HG02885 (cell line): Measurements from ENCODE around the gene CPOX.
A peak's percentile ranks its signal among the peaks of the same experiment; 100 is the strongest.
"Not testable (repeated sequence)": the region's sequence is repeated elsewhere in the genome, so short reads cannot be mapped to it uniquely, and the experiment has no call there.

Experiments used
- ATAC-seq: cut with Tn5 transposase; IDR thresholded peaks from one replicate; pipeline ENCODE4 v1.9.1; 2021; ENCODE audit warnings: mild to moderate bottlenecking; ENCODE audit not compliant: unreplicated experiment, poor library complexity

The CPOX gene

DNA sequence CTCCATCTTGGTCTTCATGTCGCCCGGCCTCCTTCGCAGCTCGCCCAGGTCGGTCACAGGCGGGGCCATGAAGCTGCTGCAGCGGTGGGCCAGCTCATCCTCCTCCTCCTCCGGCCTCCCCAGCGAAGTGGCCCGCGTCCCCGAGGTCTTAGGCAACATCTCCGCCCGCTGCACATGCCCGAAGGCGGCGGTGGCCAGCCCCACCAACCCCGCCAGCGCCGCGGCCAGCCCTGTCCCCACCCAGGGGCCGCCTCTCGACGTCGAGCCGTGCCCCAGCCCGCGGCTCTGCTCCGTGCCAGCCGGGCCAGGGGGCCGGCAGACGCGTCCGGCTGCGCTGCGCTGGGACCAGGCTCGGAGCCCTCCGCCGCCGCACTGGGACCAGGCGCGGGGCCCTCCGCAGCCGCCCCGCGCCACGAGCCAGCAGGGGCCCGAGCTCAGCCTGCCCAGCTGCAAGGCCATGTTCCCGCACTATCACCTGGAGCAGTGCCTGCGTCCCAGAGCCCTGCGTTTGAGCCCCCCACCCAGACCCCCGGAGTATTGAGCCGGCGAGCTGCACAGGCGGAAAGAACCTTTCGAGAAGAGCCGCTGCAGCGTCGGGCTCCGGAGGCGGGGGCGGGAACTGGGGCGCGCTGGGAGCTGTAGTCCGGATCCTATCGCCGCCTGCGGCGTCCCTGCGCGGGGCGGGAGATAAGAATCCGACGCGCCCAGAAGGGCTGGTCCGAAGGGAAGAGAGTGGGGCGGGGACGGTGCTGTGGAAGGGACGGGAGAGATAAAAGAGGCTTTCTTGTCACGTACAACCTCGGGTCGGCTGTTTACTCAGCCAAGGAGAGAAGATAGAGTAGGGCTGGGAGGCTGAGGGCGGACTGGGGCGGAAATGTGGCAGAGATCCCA, at the start of gene CPOX:
TSS of gene CPOX (minus strand) at position 566 of the 891 bp plus-strand sequence. CDS start at position 459, 107 bp downstream.
- ATAC-seq, result peak; percentile 95

DNA sequence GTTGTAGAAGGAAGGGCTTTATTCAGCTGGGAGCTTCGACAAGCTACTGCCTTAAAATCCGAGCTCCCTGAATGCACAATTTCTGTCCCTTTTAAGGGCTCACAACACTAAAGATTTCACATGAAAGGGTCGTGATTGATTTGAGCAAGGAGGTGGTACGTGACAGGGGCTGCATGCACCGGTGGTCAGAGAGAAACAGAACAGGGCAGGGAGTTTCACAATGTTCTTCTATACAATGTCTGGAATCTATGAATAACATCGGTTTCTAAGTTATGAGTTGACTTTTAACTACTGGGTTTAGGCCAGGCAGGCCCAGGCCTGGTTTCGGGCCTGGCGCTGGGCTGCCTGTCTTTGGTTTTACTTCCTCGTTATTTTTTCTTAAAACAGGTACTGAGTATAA, 49.4 kb upstream of the CPOX start:
- not testable (repeated sequence) for ATAC-seq

DNA sequence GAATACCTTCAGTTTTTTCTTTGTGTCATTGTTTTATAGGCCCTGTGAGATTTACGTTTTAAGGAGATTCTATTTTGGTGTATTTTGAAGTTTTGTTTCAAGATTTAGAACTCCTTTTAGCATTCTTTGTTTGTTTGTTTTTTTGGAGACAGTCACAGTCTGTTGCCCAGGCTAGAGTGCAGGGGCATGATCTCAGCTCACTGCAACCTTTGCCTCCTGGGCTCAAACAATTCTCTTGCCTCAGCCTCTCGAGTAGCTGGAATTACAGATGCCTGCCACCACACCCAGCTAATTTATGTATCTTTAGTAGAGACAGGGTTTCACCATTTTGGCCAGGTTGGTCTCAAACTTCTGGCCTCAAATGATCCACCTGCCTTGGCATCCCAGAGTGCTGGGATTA, 48.3 kb upstream of the CPOX start:
- not testable (repeated sequence) for ATAC-seq

DNA sequence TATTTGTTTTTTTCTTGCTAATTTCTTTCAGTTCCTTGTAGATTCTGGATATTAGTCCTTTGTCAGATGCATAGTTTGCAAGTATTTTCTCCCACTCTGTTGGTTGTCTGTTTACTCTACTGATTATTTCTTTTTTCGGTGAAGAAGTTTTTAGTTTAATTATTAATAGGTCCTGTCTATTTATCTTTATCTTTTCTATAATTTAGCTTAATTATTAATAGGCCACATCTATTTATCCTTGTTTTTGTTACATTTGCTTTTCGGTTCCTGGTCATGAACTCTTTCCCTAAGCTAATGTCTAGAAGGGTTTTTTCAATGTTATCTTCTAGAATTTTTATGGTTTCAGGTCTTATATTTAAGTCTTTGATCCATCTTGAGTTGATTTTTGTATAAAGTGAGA, 45.1 kb upstream of the CPOX start:
- ATAC-seq, result not testable (repeated sequence)

DNA sequence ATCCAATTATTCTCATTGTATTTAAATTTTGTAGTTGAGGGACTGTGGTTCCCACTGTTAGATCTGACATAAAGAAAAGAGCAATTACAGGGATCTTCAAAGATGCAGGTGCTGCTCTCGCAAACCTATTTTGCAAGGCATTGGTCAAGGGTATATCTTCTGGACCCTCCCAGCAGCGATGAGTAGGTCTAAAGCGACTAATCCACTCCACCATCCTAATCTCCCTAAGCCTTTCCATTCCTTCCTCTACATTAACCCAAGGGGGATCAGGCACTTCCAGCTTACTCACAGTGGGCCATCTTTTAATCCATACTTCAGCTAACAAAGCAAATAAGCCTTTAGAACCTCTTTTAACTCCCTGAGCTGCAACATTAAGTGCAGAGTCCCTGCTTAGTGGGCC, 37.0 kb upstream of the CPOX start:
- ATAC-seq, result no peak

DNA sequence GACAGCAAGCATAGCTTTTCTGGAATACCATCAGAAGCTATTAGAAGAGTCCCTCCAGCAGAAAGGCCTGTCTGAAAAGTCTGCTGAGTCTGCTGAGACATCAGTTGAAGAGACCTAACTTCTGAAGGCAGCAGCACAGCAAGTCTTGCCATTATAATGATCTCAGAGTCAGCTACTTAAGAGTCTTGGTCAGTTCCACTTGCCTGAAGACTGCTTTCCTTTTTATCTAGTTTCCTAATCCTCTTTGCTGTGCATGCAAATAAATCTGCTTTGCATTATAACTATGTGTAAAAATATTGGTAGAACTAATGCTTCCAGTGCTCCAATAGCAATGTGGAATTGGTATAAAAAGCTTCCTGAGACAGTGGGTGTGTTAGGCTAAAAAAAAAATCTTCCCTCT, 34.9 kb upstream of the CPOX start:
- no peak for ATAC-seq

DNA sequence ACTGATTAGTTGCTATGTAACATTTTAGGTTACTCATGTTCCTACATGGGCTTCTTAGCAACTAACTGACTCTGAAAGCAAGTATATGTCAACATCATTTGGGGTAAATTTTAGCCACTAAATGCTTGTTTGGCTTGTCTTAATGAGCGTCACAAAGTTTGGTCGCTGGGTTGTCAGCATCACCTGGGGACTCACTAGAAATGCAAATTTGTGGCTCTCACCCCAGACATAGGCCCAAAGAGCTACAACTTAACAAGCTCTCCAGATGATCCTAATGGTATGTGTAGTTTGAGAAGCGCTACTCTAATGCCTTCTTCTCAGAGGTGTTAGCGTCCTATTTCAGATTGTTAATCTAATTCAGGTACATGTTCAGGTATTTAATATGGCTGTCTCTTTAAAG, 32.7 kb upstream of the CPOX start:
- ATAC-seq, result no peak

DNA sequence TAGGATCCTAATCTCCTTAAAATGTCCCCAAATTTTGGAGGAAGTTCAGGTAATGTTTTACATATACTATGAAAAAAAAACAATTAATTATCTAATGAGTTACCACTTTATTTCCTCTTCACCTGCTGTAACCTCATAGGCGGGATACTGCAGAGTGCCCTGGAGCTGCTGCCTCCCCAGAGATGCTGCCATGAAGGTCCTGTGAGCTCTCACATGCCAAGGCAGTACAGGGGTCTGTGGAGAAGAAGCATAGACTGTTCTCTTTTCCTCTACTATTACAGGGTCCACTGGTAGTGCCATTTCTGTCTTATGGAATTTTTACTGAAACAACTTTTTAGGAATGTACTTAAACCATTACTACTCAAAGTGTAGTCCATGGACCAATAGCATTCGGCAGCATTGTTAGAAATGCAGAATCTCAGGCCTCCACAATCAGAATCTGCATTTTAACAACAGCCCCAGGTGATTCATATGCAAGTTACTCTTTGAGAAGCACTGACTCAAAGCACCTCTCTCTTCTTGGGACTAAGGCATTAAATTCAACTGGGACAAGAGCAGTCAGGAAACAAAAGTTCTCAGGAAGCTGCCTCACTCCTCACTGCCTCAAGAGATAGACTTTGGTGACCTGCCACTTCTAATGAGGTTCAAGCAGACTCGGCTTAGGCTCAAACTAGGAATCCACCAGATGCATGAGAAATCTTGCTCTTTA, 30.3 kb upstream of the CPOX start:
- no peak for ATAC-seq

DNA sequence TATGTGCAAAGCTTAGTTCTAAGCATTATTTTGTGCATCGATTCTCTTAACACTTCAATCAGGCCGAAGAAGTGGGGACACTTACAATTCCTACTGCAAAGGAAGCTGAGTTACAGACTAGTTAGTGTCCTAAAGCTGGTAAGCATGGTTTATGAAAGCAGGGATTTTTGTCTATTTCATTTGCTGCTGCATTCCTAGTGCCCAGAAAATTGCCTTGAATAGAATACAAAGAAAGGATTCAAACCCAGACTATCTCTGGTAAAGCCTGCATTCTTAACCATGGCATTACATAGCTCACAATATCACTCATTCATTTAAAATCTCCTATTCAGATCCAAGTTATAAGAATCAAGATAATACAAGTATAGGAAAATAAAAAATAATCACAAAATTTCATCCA, 24.4 kb upstream of the CPOX start:
- no peak for ATAC-seq

DNA sequence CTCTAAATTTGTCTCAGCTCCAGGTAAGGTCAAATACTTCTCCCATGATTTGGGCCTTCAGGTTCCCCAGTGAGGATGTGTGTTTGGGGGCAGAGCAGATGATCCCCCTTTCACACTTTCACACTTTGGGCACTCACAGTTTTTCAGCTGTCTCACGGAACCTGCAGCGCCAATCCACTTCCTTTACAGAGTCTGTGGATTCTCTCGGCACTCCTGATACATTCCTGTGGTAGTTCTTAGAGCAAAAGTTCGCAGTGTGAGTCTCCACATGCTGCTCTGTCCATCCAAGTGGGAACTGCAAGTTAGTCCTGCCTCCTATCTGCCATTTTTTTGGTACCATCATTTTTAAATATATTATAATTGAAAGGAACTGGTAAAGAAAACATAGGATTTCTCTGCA, 20.2 kb upstream of the CPOX start:
- ATAC-seq, result no peak

DNA sequence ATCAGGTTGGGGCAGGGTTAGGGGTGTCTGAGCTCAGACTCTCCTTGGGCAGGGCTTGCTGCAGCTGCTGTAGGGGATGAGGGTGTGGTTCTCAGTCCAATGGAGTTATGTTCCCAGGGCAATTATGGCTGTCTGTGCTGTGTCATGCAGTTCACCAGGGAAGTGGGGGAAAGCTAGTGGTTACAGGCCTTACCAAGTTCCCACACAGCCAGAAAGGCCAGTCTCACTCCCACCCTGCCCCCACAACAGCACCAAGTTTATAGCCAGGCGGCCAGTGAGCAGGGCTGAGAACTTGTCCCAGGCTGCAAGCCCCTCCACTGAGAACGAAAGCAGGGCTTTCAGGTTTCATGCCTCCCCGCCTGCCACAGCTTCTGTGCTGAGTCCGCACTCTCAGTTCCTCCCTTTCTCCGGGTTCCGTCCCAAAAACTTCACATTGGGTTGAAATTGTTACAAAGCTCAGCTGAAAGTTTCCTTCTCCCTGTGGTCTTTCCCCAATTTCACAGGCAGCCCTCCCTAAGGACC, 19.6 kb upstream of the CPOX start:
- ATAC-seq, result peak; percentile 59

DNA sequence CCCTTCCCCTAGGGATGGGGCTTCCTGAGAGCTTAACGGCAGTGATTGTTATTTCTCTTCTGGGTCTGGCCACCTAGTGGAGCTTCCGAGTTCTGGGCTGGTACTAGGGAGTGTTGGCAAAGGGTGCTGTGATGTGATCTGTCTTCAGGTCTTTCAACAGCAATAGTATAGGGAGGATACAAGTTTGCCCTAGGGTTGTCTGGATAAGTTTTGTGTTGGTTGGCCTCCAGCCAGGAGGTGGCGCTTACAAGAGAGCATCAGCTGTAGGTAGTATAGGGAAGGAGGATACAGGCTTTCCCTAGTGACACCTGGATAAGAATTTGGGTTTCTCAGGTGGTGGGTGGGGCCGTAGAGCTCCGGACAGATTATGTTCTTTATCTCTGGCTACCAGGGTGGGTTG, 19.2 kb upstream of the CPOX start:
- ATAC-seq, result peak; percentile 58

DNA sequence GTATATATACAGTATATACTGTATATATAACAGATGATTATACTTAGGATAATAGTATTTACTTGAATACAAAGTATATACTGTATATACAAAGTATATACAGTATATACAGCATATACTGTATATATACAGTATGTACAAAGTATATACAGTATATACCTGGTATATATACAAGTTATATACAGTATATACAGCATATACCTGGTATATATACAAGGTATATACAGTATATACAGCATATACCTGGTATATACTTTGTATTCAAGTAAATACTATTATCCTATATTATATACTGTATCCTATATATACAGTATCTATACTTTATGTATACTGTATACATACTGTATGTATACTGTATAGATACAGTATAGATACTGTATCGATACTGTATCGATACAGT, 14.6 kb upstream of the CPOX start:
- ATAC-seq, result no peak

DNA sequence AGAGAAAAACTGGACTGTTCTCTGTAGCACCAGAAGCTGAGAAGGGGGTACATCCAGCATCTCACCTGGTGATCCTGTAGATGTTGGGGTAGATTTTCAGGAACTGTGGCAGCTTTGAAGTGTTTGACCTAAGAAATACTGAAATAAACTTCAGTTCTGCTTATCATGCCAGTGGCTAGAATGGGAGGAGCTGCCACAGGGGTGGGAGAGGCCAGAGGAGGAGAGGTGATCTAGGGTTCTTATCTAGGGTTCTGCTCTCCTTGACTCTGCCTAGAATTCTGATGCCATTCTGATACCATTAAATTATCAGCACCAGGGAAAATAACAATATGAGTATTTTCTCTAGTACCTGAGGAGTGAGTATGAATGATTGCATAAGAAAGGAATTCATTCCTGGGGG, 10.2 kb upstream of the CPOX start:
- ATAC-seq, result no peak

DNA sequence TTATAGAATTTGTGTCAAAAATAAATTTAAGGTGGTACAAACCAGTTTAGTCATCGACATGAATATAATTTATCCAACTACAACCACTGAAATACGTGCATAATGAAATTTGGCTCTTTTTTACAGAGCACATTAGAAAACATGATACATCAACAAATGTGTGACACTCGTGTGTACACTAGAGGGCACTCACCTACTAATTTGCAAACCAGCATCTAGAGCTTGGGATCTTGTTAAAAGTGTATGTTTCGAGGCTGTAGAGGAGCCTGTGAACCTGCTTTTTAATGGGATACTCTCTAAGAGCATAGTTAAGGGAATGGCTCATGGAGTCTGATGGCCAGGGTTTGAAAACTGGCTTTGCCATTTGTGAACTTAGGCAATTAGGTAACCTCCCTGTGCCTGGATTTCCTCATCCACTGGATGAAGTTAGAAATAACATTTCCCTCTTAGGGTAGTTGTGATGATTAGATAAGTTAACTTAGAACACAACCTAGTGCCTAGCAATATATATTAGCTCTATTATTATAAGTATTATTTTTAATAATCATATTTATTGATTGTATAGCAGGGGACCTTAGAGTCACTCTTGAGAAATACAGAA, 8.8 kb upstream of the CPOX start:
- ATAC-seq, result peak; percentile 72

DNA sequence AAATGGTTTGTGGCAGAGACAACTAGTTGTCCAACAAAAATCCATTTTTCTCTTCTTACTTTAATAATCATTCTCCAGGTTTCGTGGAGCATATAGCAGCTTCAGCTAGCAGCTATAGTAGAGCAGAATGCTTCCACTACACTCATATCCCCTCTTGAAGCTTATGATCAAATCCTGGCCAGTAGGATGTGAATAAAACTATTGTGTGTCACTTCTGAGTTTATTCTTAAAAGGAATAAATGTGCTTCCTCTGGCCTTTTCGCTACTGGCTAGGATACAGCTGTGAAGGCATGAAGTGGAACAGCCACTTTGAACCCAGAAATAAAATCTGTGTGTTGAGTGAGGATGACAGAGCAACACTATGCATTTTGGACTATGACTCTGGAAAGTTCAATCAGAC, 7.8 kb upstream of the CPOX start:
- no peak for ATAC-seq

DNA sequence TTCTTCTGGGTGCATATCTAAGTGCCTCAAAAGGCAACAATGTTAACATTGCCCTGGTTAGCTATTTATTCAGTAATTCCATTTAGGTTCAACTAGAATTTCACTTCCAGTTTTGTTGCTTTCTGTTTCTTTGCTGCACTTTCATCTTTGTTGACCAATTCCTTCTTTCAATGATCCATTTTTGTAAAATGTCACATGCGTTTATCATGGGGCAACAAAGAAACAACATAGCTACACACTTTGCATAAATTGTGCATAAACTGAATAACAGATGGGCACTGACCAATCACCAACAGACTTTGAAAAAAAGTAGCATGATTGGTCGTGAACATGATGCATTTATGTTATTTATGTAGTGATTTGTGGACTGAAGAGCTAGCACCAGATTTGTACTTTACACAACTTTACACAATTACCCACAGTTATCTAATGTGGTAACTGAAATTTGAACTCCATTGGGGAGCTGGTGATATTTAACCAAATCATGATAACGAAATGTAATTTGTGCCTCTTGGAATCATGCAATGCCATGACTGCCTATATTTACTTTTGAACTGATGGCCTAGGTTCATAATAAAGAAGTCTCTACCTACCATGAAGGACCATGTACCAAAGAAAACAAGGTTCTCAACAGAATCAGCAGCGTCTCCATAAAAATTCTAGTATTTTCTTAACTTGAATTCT, 7.1 kb upstream of the CPOX start:
- ATAC-seq, result peak; percentile 58

DNA sequence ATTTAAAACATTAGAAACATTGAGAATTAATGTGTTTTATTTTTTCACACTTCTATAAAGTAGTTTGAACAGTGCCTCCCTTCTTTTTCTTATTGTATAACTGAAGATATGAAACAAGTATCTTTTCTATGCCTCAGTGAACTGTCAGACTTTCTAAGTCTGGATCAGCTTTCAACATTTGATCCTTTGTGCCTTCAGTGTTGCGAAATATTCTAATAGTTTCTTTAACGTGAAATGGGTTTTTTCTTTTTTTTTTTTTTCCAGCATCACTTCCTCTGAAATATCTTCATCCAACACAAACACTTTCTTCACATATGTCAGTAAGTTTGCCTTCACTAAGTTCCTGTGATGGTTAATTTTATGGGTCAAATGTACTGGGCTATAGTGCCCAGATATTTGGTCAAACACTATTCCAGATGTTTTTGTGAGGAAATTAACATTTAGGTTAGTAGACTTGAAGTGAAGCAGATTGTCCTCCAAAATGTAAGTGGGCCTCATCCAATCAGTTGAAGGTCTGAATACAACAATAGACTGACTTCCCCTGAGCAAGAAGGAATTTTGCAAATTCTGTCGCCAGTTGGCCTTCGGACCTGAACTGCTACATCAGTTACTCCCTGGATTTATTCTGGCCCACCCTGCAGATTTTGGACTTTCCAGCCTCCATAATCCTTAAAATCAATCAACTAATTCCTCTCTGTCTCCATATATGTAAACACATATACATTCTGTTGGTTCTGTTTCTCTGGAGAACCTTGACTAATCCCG, 6.4 kb upstream of the CPOX start:
- no peak for ATAC-seq

DNA sequence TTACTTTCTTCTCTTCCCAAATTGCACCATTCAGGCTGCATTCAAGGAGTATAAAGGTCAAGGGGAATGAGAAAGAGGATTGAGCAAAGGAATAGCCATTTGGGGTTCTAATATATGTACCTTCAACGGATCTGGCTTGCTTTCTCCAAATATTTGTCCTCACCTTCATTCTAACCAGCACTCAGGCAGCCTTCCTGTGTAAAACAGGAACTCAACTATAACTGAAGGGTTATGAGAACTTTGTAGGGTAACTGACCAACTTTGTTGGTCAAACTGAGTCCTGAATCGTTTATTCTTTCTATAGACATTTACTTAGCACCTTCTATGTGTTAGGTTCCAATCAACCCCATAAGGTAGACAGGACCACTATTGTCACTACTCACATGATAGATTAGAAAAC, 5.1 kb upstream of the CPOX start:
- no peak for ATAC-seq
